MM.1S (cell line): ENCODE measurements around the gene INTS4.
"Not testable (repeated sequence)": the region's sequence is repeated elsewhere in the genome, so short reads cannot be mapped to it uniquely, and the experiment has no call there.

Source experiments
- DNase-seq: peaks from one replicate; pipeline ENCODE4 v3.0.0-alpha.2; 2015
- H2AFZ ChIP-seq: fragments of 300-600 bp; sonication (generic); 2 replicates; pipeline ENCODE4 v1.6.0; 2016; ENCODE audit warnings: antibody characterized with exemption, low read length
- H3F3A ChIP-seq: fragments of 300-600 bp; sonication (generic); 2 replicates; pipeline ENCODE4 v1.6.1; 2016; ENCODE audit warnings: mild to moderate bottlenecking, antibody characterized with exemption, low read length, moderate library complexity, mixed read lengths; ENCODE audit not compliant: insufficient read depth
- H3K27ac ChIP-seq: fragments of 300-600 bp; sonication (generic); 2 replicates; pipeline ENCODE4 v1.5.1; 2016; ENCODE audit warnings: mild to moderate bottlenecking, low read length
- H3K27me3 ChIP-seq: fragments of 300-600 bp; sonication (generic); replicated peaks from 2 replicates; pipeline ENCODE4 v1.6.0; 2016; ENCODE audit warnings: low read length; ENCODE audit not compliant: insufficient read depth
- H3K36me3 ChIP-seq: fragments of 300-600 bp; sonication (generic); replicated peaks from 2 replicates; pipeline ENCODE4 v1.6.1; 2016; ENCODE audit warnings: mild to moderate bottlenecking, low read length, mixed read lengths; ENCODE audit not compliant: insufficient read depth
- H3K4me1 ChIP-seq: fragments of 300-600 bp; sonication (generic); 2 replicates; pipeline ENCODE4 v1.6.1; 2016; ENCODE audit warnings: low read length, mixed read lengths
- H3K4me2 ChIP-seq: fragments of 300-600 bp; sonication (generic); 2 replicates; pipeline ENCODE4 v1.6.0; 2016; ENCODE audit warnings: low read depth, low read length
- H3K4me3 ChIP-seq: fragments of 300-600 bp; sonication (generic); 2 replicates; pipeline ENCODE4 v1.5.1; 2016; ENCODE audit warnings: low read length, mixed read lengths
- H3K79me2 ChIP-seq: fragments of 300-600 bp; sonication (generic); 2 replicates; pipeline ENCODE4 v1.6.1; 2016; ENCODE audit warnings: mixed run types, low read length, mixed read lengths
- H3K9ac ChIP-seq: fragments of 300-600 bp; sonication (generic); 2 replicates; pipeline ENCODE4 v1.6.1; 2016; ENCODE audit warnings: low read length, mixed read lengths
- H3K9me2 ChIP-seq: fragments of 300-600 bp; sonication (generic); replicated peaks from 2 replicates; pipeline ENCODE4 v1.6.1; 2016; ENCODE audit warnings: mild to moderate bottlenecking, low read length, mixed read lengths; ENCODE audit not compliant: insufficient read depth
- H3K9me3 ChIP-seq: fragments of 300-600 bp; sonication (generic); replicated peaks from 2 replicates; pipeline ENCODE4 v1.6.1; 2016; ENCODE audit warnings: mild to moderate bottlenecking, low read length, mixed read lengths; ENCODE audit not compliant: insufficient read depth
- H4K20me1 ChIP-seq: fragments of 300-600 bp; sonication (generic); 2 replicates; pipeline ENCODE4 v1.6.1; 2016; ENCODE audit warnings: mild to moderate bottlenecking, low read length, moderate library complexity, mixed read lengths; ENCODE audit not compliant: insufficient read depth
- EZH2 ChIP-seq: fragments of 300-600 bp; sonication (generic); optimal IDR thresholded peaks from 2 replicates; pipeline ENCODE3; 2017; ENCODE audit warnings: low read depth, mild to moderate bottlenecking, antibody characterized with exemption, low read length, mixed read lengths
- EZH2phosphoT487 ChIP-seq: fragments of 300-600 bp; sonication (generic); IDR thresholded peaks from 2 replicates; pipeline ENCODE4 v1.6.1; 2018; ENCODE audit warnings: antibody characterized with exemption, low read length
- TF ChIP-seq, protein P1 (sequence below): fragments of 300-600 bp; sonication (generic); IDR thresholded peaks from 2 replicates; pipeline ENCODE4 v1.5.1; 2016; ENCODE audit warnings: antibody characterized with exemption, low read length, mixed read lengths

Gene INTS4, protein sequence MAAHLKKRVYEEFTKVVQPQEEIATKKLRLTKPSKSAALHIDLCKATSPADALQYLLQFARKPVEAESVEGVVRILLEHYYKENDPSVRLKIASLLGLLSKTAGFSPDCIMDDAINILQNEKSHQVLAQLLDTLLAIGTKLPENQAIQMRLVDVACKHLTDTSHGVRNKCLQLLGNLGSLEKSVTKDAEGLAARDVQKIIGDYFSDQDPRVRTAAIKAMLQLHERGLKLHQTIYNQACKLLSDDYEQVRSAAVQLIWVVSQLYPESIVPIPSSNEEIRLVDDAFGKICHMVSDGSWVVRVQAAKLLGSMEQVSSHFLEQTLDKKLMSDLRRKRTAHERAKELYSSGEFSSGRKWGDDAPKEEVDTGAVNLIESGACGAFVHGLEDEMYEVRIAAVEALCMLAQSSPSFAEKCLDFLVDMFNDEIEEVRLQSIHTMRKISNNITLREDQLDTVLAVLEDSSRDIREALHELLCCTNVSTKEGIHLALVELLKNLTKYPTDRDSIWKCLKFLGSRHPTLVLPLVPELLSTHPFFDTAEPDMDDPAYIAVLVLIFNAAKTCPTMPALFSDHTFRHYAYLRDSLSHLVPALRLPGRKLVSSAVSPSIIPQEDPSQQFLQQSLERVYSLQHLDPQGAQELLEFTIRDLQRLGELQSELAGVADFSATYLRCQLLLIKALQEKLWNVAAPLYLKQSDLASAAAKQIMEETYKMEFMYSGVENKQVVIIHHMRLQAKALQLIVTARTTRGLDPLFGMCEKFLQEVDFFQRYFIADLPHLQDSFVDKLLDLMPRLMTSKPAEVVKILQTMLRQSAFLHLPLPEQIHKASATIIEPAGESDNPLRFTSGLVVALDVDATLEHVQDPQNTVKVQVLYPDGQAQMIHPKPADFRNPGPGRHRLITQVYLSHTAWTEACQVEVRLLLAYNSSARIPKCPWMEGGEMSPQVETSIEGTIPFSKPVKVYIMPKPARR

DNA sequence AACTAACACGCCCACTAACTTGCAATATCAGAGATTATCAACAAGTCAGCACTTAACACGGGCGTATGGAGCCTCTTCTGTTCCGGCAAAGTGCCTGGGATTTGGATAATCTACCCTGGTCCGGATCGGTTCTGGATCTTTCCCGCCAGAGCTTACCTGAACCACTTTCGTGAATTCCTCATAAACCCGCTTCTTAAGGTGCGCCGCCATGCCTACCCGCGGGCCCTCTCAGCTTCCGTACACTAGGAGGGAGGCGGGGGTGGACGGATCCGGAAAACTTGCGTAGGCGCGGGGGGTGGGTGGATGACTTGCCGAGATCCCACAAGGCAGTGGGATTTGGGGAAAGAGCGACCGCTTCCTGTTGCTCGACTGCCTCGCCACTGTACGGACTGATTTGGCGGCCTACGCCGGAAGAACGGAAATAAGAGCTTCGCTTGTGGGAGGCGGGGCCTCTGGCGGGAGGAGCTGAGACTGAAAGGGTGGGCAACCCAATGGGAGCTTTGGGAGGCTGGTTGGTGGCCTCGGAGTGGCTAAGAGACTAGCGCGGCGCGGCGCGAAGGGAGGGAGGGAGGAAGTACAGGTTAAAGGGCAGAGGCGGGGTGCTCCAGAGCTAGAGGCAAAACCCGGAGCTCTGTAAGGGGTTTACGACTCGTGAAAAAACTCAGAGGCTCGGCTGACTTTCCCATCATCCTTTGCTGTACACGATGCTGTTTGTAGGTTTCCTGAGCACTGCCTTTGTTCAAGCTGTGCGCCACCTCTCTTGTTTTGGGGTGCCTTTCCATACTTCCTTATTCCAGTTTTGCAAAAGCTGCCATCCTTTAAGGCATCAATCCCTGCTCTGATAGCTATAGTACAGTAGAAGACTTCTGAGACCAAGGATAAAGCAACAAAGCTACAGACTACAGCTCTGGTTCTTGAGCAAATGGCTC lies at the start of gene INTS4:
TSS of gene INTS4 (minus strand) at position 235 of the 929 bp plus-strand sequence. CDS start at position 210, 25 bp downstream.
- Histone ChIP-seq H3F3A (peaks cover 11% of the 10 kb centered on the region; the same call in 1 of the 2 replicates), H3K4me2 (peak within 1 kb of the TSS; percentile 97)

DNA sequence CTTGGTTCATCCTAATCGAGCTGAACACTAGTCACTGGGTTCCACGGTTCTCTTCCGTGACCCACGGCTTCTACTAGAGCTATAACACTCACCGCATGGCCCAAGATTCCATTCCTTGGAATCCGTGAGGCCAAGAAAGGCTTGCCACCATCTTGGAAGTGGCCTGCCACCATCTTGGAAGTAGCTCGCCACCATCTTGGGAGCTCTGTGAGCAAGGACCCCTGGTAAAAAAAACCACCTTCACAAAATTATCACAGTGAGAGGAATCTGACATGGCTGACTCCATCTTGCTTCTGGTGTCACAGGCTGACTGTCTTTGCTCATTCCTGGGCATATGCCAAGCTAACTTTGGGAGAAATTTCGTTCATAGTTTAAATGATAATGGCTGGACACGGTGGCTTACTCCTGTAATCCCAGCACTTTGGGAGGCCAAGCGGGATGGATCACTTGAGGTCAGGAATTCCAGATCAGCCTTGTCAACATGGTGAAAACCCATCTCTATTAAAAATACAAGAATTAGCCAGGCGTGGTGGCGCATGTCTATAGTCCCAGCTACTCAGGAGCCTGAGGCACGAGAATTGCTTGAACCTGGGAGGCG lies 47.5 kb upstream of the INTS4 start:
- TF ChIP-seq, protein P1, sequence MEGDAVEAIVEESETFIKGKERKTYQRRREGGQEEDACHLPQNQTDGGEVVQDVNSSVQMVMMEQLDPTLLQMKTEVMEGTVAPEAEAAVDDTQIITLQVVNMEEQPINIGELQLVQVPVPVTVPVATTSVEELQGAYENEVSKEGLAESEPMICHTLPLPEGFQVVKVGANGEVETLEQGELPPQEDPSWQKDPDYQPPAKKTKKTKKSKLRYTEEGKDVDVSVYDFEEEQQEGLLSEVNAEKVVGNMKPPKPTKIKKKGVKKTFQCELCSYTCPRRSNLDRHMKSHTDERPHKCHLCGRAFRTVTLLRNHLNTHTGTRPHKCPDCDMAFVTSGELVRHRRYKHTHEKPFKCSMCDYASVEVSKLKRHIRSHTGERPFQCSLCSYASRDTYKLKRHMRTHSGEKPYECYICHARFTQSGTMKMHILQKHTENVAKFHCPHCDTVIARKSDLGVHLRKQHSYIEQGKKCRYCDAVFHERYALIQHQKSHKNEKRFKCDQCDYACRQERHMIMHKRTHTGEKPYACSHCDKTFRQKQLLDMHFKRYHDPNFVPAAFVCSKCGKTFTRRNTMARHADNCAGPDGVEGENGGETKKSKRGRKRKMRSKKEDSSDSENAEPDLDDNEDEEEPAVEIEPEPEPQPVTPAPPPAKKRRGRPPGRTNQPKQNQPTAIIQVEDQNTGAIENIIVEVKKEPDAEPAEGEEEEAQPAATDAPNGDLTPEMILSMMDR: no peak
- no peak for TF ChIP-seq EZH2
- no peak for TF ChIP-seq EZH2phosphoT487
- Histone ChIP-seq H3K4me2 (no peak overlapping the region), H3F3A (no peaks in the 10 kb centered on the region), H3K27ac (no peak overlapping the region), H3K9me2 (no peaks in the 10 kb centered on the region), H3K9ac (no peak overlapping the region), H3K9me3 (no peaks in the 10 kb centered on the region), H3K4me3 (no peak overlapping the region), H3K4me1 (peaks cover 8% of the 10 kb centered on the region; the same call in 1 of the 2 replicates), H3K36me3 (no peaks in the 10 kb centered on the region), H3K79me2 (no peaks in the 10 kb centered on the region), H3K27me3 (no peaks in the 10 kb centered on the region), H4K20me1 (no peaks in the 10 kb centered on the region), H2AFZ (no peak overlapping the region)
- DNase-seq: no peak

More for the DNA sequence above, at the start of gene INTS4:
- Histone ChIP-seq H4K20me1 (no peaks in the 10 kb centered on the region), H2AFZ (peak within 1 kb of the TSS; percentile 99), H3K27me3 (no peaks in the 10 kb centered on the region), H3K9me2 (no peaks in the 10 kb centered on the region), H3K79me2 (peaks cover 32% of the 10 kb centered on the region), H3K4me3 (peak within 1 kb of the TSS; percentile 99), H3K27ac (peak within 1 kb of the TSS; percentile 79), H3K9ac (peak within 1 kb of the TSS; percentile 78), H3K36me3 (no peaks in the 10 kb centered on the region), H3K9me3 (no peaks in the 10 kb centered on the region), H3K4me1 (peaks cover 14% of the 10 kb centered on the region)
- TF ChIP-seq, protein P1: no peak
- no peak for TF ChIP-seq EZH2
- TF ChIP-seq EZH2phosphoT487: no peak
- peak; percentile 99 for DNase-seq

DNA sequence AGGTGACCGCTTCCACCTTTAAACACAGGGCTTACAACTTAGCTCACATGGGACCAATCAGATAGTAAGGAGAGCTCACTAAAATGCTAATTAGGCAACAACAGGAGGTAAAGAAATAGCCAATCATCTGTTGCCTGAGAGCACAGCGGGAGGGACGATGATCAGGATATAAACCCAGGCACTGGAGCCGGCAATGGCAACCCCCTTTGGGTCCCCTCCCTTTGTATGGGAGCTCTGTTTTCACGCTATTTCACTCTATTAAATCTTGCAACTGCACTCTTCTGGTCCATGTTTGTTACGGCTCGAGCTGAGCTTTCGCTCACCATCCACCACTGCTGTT lies 46.9 kb upstream of the INTS4 start:
- not testable (repeated sequence) for H3K4me3 ChIP-seq, H3K9me3 ChIP-seq, H3K36me3 ChIP-seq, H2AFZ ChIP-seq, H3K27ac ChIP-seq, H3K9ac ChIP-seq, H3K79me2 ChIP-seq, H3K4me2 ChIP-seq, DNase-seq, H3F3A ChIP-seq, H3K9me2 ChIP-seq, H3K4me1 ChIP-seq, H4K20me1 ChIP-seq, H3K27me3 ChIP-seq
